Calu3 (cell line): ENCODE measurements around the gene LRRTM2. TPM values are rescaled to one million over a fixed set of nuclear protein-coding genes. Genes with fewer than 3 reads are reported as not detected.

Experiments
- BruUV-seq: library from RNA; stranded (reverse); fragments of 400-500 nt; replicated peaks from 2 replicates; lab custom pipeline; 2021; lab: Mats Ljungman, UMichigan
- CTCF ChIA-PET: fragments of 300-600 bp; sonication (Branson Sonifier 250); formaldehyde crosslinking; loops from one replicate; lab custom pipeline; 2022; ENCODE audit warnings: antibody characterized with exemption; lab: Charles Lee
- DNase-seq: peaks from one replicate; pipeline ENCODE4 v3.0.0; 2022
- H3K27ac Mint-ChIP-seq: one replicate; pipeline ENCODE4 v1.8.0; 2022; ENCODE audit warnings: mixed read lengths; ENCODE audit not compliant: unreplicated experiment
- H3K27me3 Mint-ChIP-seq: one replicate; pipeline ENCODE4 v1.8.0; 2022; ENCODE audit warnings: mixed read lengths; ENCODE audit not compliant: unreplicated experiment
- H3K36me3 Mint-ChIP-seq: one replicate; pipeline ENCODE4 v1.8.0; 2022; ENCODE audit warnings: mild to moderate bottlenecking, moderate library complexity, mixed read lengths; ENCODE audit not compliant: insufficient read depth, unreplicated experiment
- H3K4me1 Mint-ChIP-seq: one replicate; pipeline ENCODE4 v1.8.0; 2022; ENCODE audit warnings: mild to moderate bottlenecking, low read depth, mixed read lengths; ENCODE audit not compliant: unreplicated experiment
- H3K4me3 Mint-ChIP-seq: one replicate; pipeline ENCODE4 v1.8.0; 2022; ENCODE audit warnings: mild to moderate bottlenecking, low read depth, moderate library complexity, mixed read lengths; ENCODE audit not compliant: unreplicated experiment
- H3K9me3 Mint-ChIP-seq: one replicate; pipeline ENCODE4 v1.8.0; 2022; ENCODE audit warnings: low read depth, mixed read lengths; ENCODE audit not compliant: unreplicated experiment
- intact Hi-C: fragments of 100-400 bp; cut with micrococcal nuclease; formaldehyde crosslinking; loops from one replicate; pipeline ENCODE4 v1.10.0; 2022; ENCODE audit not compliant: unreplicated experiment
- total RNA-seq: library from RNA; stranded (reverse); gene quantifications from 2 replicates; pipeline ENCODE4 v1.2.3, GENCODE V29; 2022
- TF ChIP-seq, protein P1 (sequence below): fragments of 200-600 bp; IDR thresholded peaks from one replicate; pipeline ENCODE4 v1.8.0; 2022; ENCODE audit warnings: antibody characterized with exemption; ENCODE audit not compliant: unreplicated experiment

Gene LRRTM2
- total RNA-seq, 1 experiment from 2014 or later, result not detected

GRCh38 chr5:138833726-138834480 lies 41.2 kb downstream of the LRRTM2 start:
- H3K4me1 Mint-ChIP-seq, result peaks cover 33% of the 10 kb centered on the region
- DNase-seq, result no peak
- no peaks in the 10 kb centered on the region for H3K27me3 Mint-ChIP-seq
- no TSS peak for BruUV-seq
- TF ChIP-seq, protein P1, sequence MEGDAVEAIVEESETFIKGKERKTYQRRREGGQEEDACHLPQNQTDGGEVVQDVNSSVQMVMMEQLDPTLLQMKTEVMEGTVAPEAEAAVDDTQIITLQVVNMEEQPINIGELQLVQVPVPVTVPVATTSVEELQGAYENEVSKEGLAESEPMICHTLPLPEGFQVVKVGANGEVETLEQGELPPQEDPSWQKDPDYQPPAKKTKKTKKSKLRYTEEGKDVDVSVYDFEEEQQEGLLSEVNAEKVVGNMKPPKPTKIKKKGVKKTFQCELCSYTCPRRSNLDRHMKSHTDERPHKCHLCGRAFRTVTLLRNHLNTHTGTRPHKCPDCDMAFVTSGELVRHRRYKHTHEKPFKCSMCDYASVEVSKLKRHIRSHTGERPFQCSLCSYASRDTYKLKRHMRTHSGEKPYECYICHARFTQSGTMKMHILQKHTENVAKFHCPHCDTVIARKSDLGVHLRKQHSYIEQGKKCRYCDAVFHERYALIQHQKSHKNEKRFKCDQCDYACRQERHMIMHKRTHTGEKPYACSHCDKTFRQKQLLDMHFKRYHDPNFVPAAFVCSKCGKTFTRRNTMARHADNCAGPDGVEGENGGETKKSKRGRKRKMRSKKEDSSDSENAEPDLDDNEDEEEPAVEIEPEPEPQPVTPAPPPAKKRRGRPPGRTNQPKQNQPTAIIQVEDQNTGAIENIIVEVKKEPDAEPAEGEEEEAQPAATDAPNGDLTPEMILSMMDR, result no peak
- peaks cover 21% of the 10 kb centered on the region for H3K36me3 Mint-ChIP-seq
- no peak overlapping the region for H3K4me3 Mint-ChIP-seq
- intact Hi-C loops, result no loop called here
- H3K27ac Mint-ChIP-seq, result no peak overlapping the region
- no peaks in the 10 kb centered on the region for H3K9me3 Mint-ChIP-seq
- CTCF ChIA-PET, result no interaction called here

- TF ChIP-seq, protein P1, result no peak
- H3K9me3 Mint-ChIP-seq, result no peaks in the 10 kb centered on the region
- no peaks in the 10 kb centered on the region for H3K27me3 Mint-ChIP-seq
- no peak overlapping the region for H3K4me3 Mint-ChIP-seq
- no peak for DNase-seq
- H3K4me1 Mint-ChIP-seq, result peaks cover 33% of the 10 kb centered on the region
- intact Hi-C loops, result no loop called here
- CTCF ChIA-PET, result interaction anchor here (0.6 kb wide), 2 partner anchors 38 to 323 kb away, joined by 3 to 7 read pairs; no protein-coding TSS in a partner anchor
- H3K27ac Mint-ChIP-seq, result no peak overlapping the region
- H3K36me3 Mint-ChIP-seq, result peaks cover 28% of the 10 kb centered on the region
- BruUV-seq, result no TSS peak
Measured at GRCh38 chr5:138833080-138833479, 42.1 kb downstream of the LRRTM2 start.

GRCh38 chr5:138832218-138832617 lies 42.9 kb downstream of the LRRTM2 start:
- Mint-ChIP-seq H3K4me1 (peaks cover 27% of the 10 kb centered on the region), H3K36me3 (peaks cover 36% of the 10 kb centered on the region), H3K4me3 (no peak overlapping the region), H3K9me3 (no peaks in the 10 kb centered on the region), H3K27ac (no peak overlapping the region), H3K27me3 (no peaks in the 10 kb centered on the region)
- intact Hi-C loops, result no loop called here
- no peak for DNase-seq
- CTCF ChIA-PET, result no interaction called here
- BruUV-seq, result no TSS peak
- TF ChIP-seq, protein P1, result no peak

DNA sequence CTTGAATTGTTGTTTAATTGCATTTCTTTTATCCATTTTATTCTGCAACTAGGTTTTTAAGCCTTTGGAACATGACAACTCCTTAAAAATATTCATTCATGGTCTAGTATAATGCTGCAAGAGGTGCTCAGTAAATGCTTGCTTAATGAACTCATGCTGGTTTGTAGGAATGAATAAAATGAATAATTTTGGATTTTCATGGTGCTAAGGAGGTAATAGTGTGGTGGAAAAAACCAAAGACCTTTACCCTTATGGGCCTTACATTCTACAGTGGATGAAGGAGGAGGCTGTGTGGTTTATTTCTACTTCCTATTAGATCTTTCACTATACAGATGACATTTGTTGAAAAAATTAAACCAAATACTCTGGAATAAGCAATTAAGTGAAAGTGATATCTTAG lies 43.4 kb downstream of the LRRTM2 start:
- TF ChIP-seq, protein P1, result no peak
- Mint-ChIP-seq H3K27ac (no peak overlapping the region), H3K4me1 (peaks cover 25% of the 10 kb centered on the region), H3K4me3 (no peak overlapping the region), H3K9me3 (no peaks in the 10 kb centered on the region), H3K36me3 (peaks cover 39% of the 10 kb centered on the region), H3K27me3 (no peaks in the 10 kb centered on the region)
- DNase-seq, result no peak
- BruUV-seq, result no TSS peak
- CTCF ChIA-PET, result no interaction called here
- intact Hi-C loops, result no loop called here
